K562 (cell line): ENCODE data around the gene MKNK2. TPM values are rescaled to one million over a fixed set of nuclear protein-coding genes. Genes with fewer than 3 reads are reported as not detected.

Source experiments
- BHLHE40 ChIP-seq: IDR thresholded peaks from 2 replicates; pipeline ENCODE4 v1.6.1; 2011; ENCODE audit warnings: low read length, improper control_type of control experiment
- CEBPB ChIP-seq: fragments of 450-650 bp; IDR thresholded peaks from 2 replicates; pipeline ENCODE4 v1.6.1; 2016; ENCODE audit warnings: missing genetic modification characterization, missing compliant biosample characterization
- CHCHD3 ChIP-seq: fragments of 250-450 bp; sonication (Bioruptor Pico); IDR thresholded peaks from 2 replicates; pipeline ENCODE4 v2.1.2; 2022; ENCODE audit warnings: mild to moderate bottlenecking
- E2F4 ChIP-seq: sonication (generic); formaldehyde crosslinking; IDR thresholded peaks from 2 replicates; pipeline ENCODE4 v1.8.0; 2022; ENCODE audit warnings: mild to moderate bottlenecking, low read depth, missing genetic modification reagents
- E2F8 ChIP-seq: fragments of 450-650 bp; IDR thresholded peaks from 2 replicates; pipeline ENCODE4 v1.7.1; 2018; ENCODE audit warnings: mild to moderate bottlenecking, low read depth; ENCODE audit not compliant: partially characterized antibody
- EHMT2 ChIP-seq: fragments of 450-650 bp; IDR thresholded peaks from 2 replicates; pipeline ENCODE4 v1.6.1; 2018; ENCODE audit warnings: antibody characterized with exemption
- EP400 ChIP-seq: fragments of 450-650 bp; IDR thresholded peaks from 2 replicates; pipeline ENCODE4 v1.6.1; 2017; ENCODE audit warnings: antibody characterized with exemption, mild to moderate bottlenecking, moderate library complexity
- FOXP4 ChIP-seq: sonication (generic); formaldehyde crosslinking; IDR thresholded peaks from 2 replicates; pipeline ENCODE4 v1.8.0; 2022; ENCODE audit warnings: mild to moderate bottlenecking, missing genetic modification reagents, borderline replicate concordance
- HINFP ChIP-seq: fragments of 450-650 bp; conservative IDR thresholded peaks from 2 replicates; pipeline ENCODE4 v1.6.1; 2016; ENCODE audit warnings: missing genetic modification characterization, low read depth, mild to moderate bottlenecking, control low read depth, missing compliant biosample characterization
- HLTF ChIP-seq: fragments of 450-650 bp; IDR thresholded peaks from 2 replicates; pipeline ENCODE4 v1.6.1; 2016
- IFI16 ChIP-seq: fragments of 250-450 bp; sonication (Bioruptor Pico); IDR thresholded peaks from 2 replicates; pipeline ENCODE4 v2.1.2; 2022; ENCODE audit warnings: mild to moderate bottlenecking, inconsistent platforms
- L3MBTL2 ChIP-seq: fragments of 450-650 bp; IDR thresholded peaks from 2 replicates; pipeline ENCODE4 v1.6.1; 2016; ENCODE audit warnings: mild to moderate bottlenecking, moderate library complexity
- MAFG ChIP-seq: fragments of 450-650 bp; conservative IDR thresholded peaks from 2 replicates; pipeline ENCODE4 v1.6.1; 2016; ENCODE audit warnings: missing genetic modification characterization, missing compliant biosample characterization
- NFE2L1 ChIP-seq: fragments of 450-650 bp; IDR thresholded peaks from 2 replicates; pipeline ENCODE4 v1.6.1; 2016; ENCODE audit warnings: missing genetic modification characterization, low read depth, mild to moderate bottlenecking, missing compliant biosample characterization, moderate library complexity, borderline replicate concordance
- NR2C2 ChIP-seq, 2 experiments: fragments of 200-800 bp in 1 of 2; sonication (Bioruptor generic) in 1 of 2; sonication (generic) in 1 of 2; formaldehyde crosslinking in 1 of 2; IDR thresholded peaks; 2 replicates each; pipeline versions ENCODE4 v1.6.1 to v1.8.0; 2016 to 2022; ENCODE audit warnings: mild to moderate bottlenecking in 1 of 2, missing compliant biosample characterization in 1 of 2, missing genetic modification characterization in 1 of 2, missing genetic modification reagents in 1 of 2
- SNAPC5 ChIP-seq: fragments of 250-450 bp; sonication (Bioruptor Pico); IDR thresholded peaks from 2 replicates; pipeline ENCODE4 v1.8.0; 2021; ENCODE audit warnings: moderate library complexity, mild to moderate bottlenecking, inconsistent platforms
- TEAD4 ChIP-seq, 2 experiments: sonication (generic) in 1 of 2; formaldehyde crosslinking in 1 of 2; IDR thresholded peaks; 2 replicates each; pipeline versions ENCODE4 v1.6.1 to v1.8.0; 2012 to 2022; ENCODE audit warnings: borderline replicate concordance in 1 of 2, inconsistent platforms in 1 of 2, low read length in 1 of 2, mild to moderate bottlenecking in 1 of 2, missing genetic modification reagents in 1 of 2
- TRIM24 ChIP-seq, 2 experiments: fragments of 450-650 bp; IDR thresholded peaks; 2 replicates each; pipeline ENCODE4 v1.6.1; 2016
- ZFX ChIP-seq: sonication (generic); formaldehyde crosslinking; IDR thresholded peaks from 2 replicates; pipeline ENCODE4 v1.8.0; 2022; ENCODE audit warnings: mild to moderate bottlenecking, missing genetic modification reagents, moderate library complexity
- ZNF324 ChIP-seq: fragments of 250-450 bp; sonication (Bioruptor Pico); IDR thresholded peaks from 2 replicates; pipeline ENCODE4 v1.4.0; 2020; ENCODE audit warnings: mild to moderate bottlenecking
- ZNF584 ChIP-seq: fragments of 200-800 bp; sonication (Bioruptor generic); IDR thresholded peaks from 2 replicates; pipeline ENCODE4 v1.6.1; 2016; ENCODE audit warnings: low read depth, mild to moderate bottlenecking, missing genetic modification characterization, missing compliant biosample characterization
- polyA plus RNA-seq, 8 experiments: library from polyadenylated mRNA; depleted of rRNA in 4 of 8; stranded (reverse) in 5 of 8; unstranded in 3 of 8; fragments of >200 nt; fragmentation: Nextera tagmentation in 2 of 8; fragmentation: Illumina TruSeq in 1 of 8; extraction: Ambion mirVana in 2 of 8; extraction: Trizol in 1 of 8; gene quantifications; 2 replicates each; pipeline versions ENCODE4 v1.2.1 to v1.2.3, GENCODE V29; 2011 to 2014; ENCODE audit warnings: inconsistent platforms in 1 of 8, missing spikeins in 1 of 8
- total RNA-seq, 7 experiments: library from RNA; depleted of rRNA in 6 of 7; stranded (reverse); fragments of >200 nt in 6 of 7; fragmentation: Illumina TruSeq in 2 of 7; extraction: Trizol in 2 of 7; gene quantifications; 2 replicates each; pipeline versions ENCODE4 v1.2.1 to v1.2.3, GENCODE V29; 2011 to 2021; ENCODE audit warnings: low replicate concordance in 1 of 7

Gene MKNK2
- total and polyA plus RNA-seq, 9 of the 15 experiments (the other 6 are each of a cell fraction or from before 2014, with no cell fraction given): 5.1 to 191 (median 51.9) TPM

- no peak for TF ChIP-seq MAFG (tag)
- 0 out of 2 replicates have a peak, but pooled peaks have one; percentile 60 for TF ChIP-seq E2F4 (CRISPR knock-in tag)
- no peak for TF ChIP-seq ZNF584
- no peak for TF ChIP-seq TRIM24 (IDR thresholded peaks at IDR 0.05)
- TF ChIP-seq E2F8: no peak
- TF ChIP-seq TEAD4 (IDR thresholded peaks at IDR 0.05; ENCODE audit: low read length): no peak
- no peak for TF ChIP-seq TEAD4 (CRISPR knock-in tag; IDR thresholded peaks at IDR 0.05; ENCODE audit: borderline replicate concordance)
- TF ChIP-seq HINFP (tag): no peak
- no peak for TF ChIP-seq NFE2L1 (tag)
- TF ChIP-seq ZFX (CRISPR knock-in tag): peak; percentile 60
- TF ChIP-seq BHLHE40: peak; percentile 60
- no peak for TF ChIP-seq CHCHD3 (CRISPR knock-in tag)
- peak; percentile 44; the same call in 1 of the 2 replicates for TF ChIP-seq NR2C2 (CRISPR knock-in tag; IDR thresholded peaks at IDR 0.05)
- TF ChIP-seq NR2C2 (tag; IDR thresholded peaks at IDR 0.05): no peak
- TF ChIP-seq CEBPB (tag): no peak
- no peak for TF ChIP-seq HLTF
- no peak for TF ChIP-seq EHMT2
- no peak for TF ChIP-seq ZNF324
- no peak for TF ChIP-seq FOXP4
- no peak; the same call in 1 of the 2 replicates for TF ChIP-seq EP400
- TF ChIP-seq L3MBTL2: peak; percentile 86
- no peak for TF ChIP-seq SNAPC5 (CRISPR knock-in tag)
- no peak for TF ChIP-seq IFI16
Observed at GRCh38 chr19:2060884-2061494, 9.9 kb upstream of the MKNK2 start (continued).
